Heart left ventricle (tissue), 13 donors: ENCODE data around the gene PDE11A.

Experiments used
- POLR2A ChIP-seq, 2 donors: fragments of 450-650 bp; IDR thresholded peaks; one replicate each; pipeline ENCODE4 v1.6.1; 2017; ENCODE audit warnings: antibody characterized with exemption in 2 of 2, mild to moderate bottlenecking in 2 of 2, moderate library complexity in 2 of 2
- TF ChIP-seq, protein P1 (sequence below), 12 donors: fragments of 200-600 bp; sonication (generic) in 4 of 12; IDR thresholded peaks; one replicate each; pipeline versions ENCODE4 v1.5.0 to v1.8.0; 2018 to 2022; ENCODE audit warnings: antibody characterized with exemption in 12 of 12, mild to moderate bottlenecking in 5 of 12
- donor health status: ischemic (EF 13 %, LVEDD 7.1; RV severe dilation, severe dysfunction).
- donor health status: DM: no; HTN: yes; CAD: no.
- donor health status: DM: no; HTN: no; CAD: no.
- donor health status: ischemic (EF 25% LVEDD 6.9; RV normal size, moderate dysfunction).
- donor health status: ischemic (EF 25% LVEDD 5.7; RV mildly dilated, moderate dysfunction).
- donor health status: ischemic (EF 35%, LVEDD 5.7; RV mildly dilated, moderate dysfunction).
- donor health status: nonischemic (EF 11% LVEDD 7.7; RV severe dilation, severe dysfunction).
- donor health status: DM: yes; HTN: yes; CAD: no.
- donor health status: PGD.
- donor health status: ischemic (EF 29% LVEDD 5.4; RV normal size, mild dysfunction).
- donor health status: nonischemic (EF 23%, LVEDD 6.1; RV moderate dilation, normal function).

GRCh38 chr2:178072000-178072382 lies 586 bp downstream of the PDE11A start:
- TF ChIP-seq, protein P1, sequence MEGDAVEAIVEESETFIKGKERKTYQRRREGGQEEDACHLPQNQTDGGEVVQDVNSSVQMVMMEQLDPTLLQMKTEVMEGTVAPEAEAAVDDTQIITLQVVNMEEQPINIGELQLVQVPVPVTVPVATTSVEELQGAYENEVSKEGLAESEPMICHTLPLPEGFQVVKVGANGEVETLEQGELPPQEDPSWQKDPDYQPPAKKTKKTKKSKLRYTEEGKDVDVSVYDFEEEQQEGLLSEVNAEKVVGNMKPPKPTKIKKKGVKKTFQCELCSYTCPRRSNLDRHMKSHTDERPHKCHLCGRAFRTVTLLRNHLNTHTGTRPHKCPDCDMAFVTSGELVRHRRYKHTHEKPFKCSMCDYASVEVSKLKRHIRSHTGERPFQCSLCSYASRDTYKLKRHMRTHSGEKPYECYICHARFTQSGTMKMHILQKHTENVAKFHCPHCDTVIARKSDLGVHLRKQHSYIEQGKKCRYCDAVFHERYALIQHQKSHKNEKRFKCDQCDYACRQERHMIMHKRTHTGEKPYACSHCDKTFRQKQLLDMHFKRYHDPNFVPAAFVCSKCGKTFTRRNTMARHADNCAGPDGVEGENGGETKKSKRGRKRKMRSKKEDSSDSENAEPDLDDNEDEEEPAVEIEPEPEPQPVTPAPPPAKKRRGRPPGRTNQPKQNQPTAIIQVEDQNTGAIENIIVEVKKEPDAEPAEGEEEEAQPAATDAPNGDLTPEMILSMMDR (IDR thresholded peaks at IDR 0.05): no peak
- no peak for TF ChIP-seq POLR2A (IDR thresholded peaks at IDR 0.05)
